GM21390 (cell line): ENCODE data around the gene RASGRF2.
"Not testable (repeated sequence)": the region's sequence is repeated elsewhere in the genome, so short reads cannot be mapped to it uniquely, and the experiment has no call there.

Source experiments
- ATAC-seq: cut with Tn5 transposase; IDR thresholded peaks from one replicate; pipeline ENCODE4 v1.9.1; 2021; ENCODE audit not compliant: unreplicated experiment

RASGRF2 gene

GRCh38 chr5:81067406-81067805 lies 107.2 kb downstream of the RASGRF2 start:
- no peak for ATAC-seq

- ATAC-seq, result no peak
Observed at GRCh38 chr5:81068063-81068462, 107.9 kb downstream of the RASGRF2 start.

- ATAC-seq, result no peak
Observed at GRCh38 chr5:81068635-81069034, 108.5 kb downstream of the RASGRF2 start.

GRCh38 chr5:81069990-81070389 lies 109.8 kb downstream of the RASGRF2 start:
- no peak for ATAC-seq

- no peak for ATAC-seq
Observed at GRCh38 chr5:81070571-81071255, 110.5 kb downstream of the RASGRF2 start.

GRCh38 chr5:81075041-81075440 lies 114.9 kb downstream of the RASGRF2 start:
- ATAC-seq, result no peak

- ATAC-seq, result no peak
Observed at GRCh38 chr5:81077105-81077504, 116.9 kb downstream of the RASGRF2 start.

- ATAC-seq, result no peak
Observed at GRCh38 chr5:81078930-81079329, 118.8 kb downstream of the RASGRF2 start.

- ATAC-seq, result no peak
Observed at GRCh38 chr5:81080809-81081460, 120.8 kb downstream of the RASGRF2 start.

GRCh38 chr5:81081461-81081835 lies 121.3 kb downstream of the RASGRF2 start:
- ATAC-seq, result no peak

- no peak for ATAC-seq
Observed at GRCh38 chr5:81086881-81087281, 126.7 kb downstream of the RASGRF2 start.

GRCh38 chr5:81091199-81091598 lies 131.0 kb downstream of the RASGRF2 start:
- no peak for ATAC-seq

- ATAC-seq, result no peak
Observed at GRCh38 chr5:81093536-81094196, 133.5 kb downstream of the RASGRF2 start.

- ATAC-seq, result no peak
Observed at GRCh38 chr5:81095835-81096234, 135.7 kb downstream of the RASGRF2 start.

GRCh38 chr5:81097713-81098112 lies 137.6 kb downstream of the RASGRF2 start:
- ATAC-seq, result no peak

- no peak for ATAC-seq
Observed at GRCh38 chr5:81105261-81105877, 145.2 kb downstream of the RASGRF2 start.

- no peak for ATAC-seq
Observed at GRCh38 chr5:81115261-81115660, 155.1 kb downstream of the RASGRF2 start.

GRCh38 chr5:81117566-81117965 lies 157.4 kb downstream of the RASGRF2 start:
- ATAC-seq, result no peak

- ATAC-seq, result no peak
Observed at GRCh38 chr5:81121273-81121672, 161.1 kb downstream of the RASGRF2 start.

GRCh38 chr5:81121836-81122630 lies 161.9 kb downstream of the RASGRF2 start:
- no peak for ATAC-seq

GRCh38 chr5:81124689-81125088 lies 164.5 kb downstream of the RASGRF2 start:
- not testable (repeated sequence) for ATAC-seq
